SIG-M5 treated with dmso at 0.1 percent for 504 hours (cell line): Measurements from ENCODE around the gene POLR3B.

Experiments
- DNase-seq: peaks from one replicate; lab custom pipeline; 2025; ENCODE audit not compliant: unreplicated experiment; lab: John Stamatoyannopoulos, UW

POLR3B gene

DNA sequence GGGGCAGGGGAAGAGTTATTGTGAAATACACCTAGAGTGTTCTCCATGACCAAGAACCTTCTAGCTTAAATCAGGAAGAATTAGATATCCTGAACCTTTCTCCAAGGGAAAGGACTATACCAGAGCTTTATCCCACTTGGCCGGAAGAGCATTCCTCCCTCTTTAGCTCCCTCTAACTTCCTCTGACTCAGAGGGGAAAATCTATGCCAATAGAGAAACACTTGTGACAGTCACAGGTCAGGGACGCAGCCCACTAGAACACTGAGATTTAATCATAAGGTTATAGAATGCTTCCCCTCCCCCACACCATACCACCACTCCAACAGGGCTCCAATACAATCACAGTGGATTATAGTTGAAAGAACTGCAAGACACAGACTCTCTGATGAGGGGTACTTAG is 169.8 kb downstream of the POLR3B start:
- DNase-seq, result no peak

DNA sequence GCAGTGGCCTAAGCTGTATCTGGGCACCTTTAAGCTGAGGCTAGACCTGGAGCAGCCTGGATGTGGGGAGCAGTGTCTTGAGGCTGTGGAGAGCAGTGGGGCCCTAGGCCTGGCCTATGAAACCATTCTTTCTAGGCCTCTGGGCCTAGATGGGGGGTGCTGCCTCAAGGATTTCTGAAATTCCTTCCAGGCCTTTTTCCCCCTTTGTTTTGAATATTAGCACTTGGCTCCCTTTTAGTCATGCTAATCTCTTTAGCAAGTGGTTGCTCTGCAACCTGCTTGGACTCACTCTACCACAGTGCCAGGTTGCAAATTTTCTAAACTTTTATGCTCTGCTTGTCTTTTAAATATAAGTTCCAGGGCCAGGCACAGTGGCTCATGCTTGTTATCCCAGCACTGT is 183.7 kb downstream of the POLR3B start:
- DNase-seq, result no peak

DNA sequence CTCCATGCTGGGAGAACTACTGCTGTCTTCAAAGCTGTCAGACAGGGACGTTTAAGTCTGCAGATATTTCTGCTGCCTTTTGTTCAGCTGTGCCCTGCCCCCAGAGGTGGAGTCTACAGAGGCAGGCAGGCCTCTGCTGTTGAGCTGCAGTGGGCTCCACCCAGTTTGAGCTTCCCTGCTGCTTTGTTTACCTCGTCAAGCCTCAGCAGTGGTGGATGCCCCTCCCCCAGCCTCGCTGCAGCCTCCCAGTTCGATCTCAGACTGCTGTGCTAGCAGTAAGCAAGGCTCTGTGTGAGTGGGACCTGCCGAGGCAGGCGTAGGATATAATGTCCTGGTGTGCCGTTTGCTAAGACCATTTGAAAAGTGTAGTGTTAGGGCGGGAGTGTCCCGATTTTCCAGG is 193.9 kb downstream of the POLR3B start:
- DNase-seq, result no peak

DNA sequence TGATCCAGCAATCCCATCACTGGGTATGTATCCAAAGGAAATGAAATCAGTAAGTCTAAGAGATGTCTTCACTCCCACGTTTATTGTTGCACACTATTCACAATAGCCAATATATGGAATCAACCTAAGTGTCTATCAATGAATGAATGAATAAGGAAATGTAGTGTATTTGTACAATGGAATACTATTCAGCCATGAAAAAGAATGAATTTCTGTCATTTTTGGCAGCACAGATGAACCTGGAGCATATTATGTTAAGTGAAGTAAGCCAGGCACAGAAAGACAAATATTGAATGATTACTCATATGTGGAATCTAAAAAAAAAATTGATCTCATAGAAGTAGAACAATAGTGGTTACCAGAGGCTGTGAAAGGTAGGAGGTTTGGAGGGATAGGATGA is 194.7 kb downstream of the POLR3B start:
- DNase-seq, result no peak
